IPS DF 4.7 (cell line): ENCODE results near the gene TMC2.
"Not testable (repeated sequence)": the region's sequence is repeated elsewhere in the genome, so short reads cannot be mapped to it uniquely, and the experiment has no call there.

Experiments used
- DNase-seq: peaks from one replicate; pipeline ENCODE4 v3.0.0-alpha.2; 2013; ENCODE audit warnings: low spot score; ENCODE audit errors: extremely low read depth

TMC2 gene

DNA sequence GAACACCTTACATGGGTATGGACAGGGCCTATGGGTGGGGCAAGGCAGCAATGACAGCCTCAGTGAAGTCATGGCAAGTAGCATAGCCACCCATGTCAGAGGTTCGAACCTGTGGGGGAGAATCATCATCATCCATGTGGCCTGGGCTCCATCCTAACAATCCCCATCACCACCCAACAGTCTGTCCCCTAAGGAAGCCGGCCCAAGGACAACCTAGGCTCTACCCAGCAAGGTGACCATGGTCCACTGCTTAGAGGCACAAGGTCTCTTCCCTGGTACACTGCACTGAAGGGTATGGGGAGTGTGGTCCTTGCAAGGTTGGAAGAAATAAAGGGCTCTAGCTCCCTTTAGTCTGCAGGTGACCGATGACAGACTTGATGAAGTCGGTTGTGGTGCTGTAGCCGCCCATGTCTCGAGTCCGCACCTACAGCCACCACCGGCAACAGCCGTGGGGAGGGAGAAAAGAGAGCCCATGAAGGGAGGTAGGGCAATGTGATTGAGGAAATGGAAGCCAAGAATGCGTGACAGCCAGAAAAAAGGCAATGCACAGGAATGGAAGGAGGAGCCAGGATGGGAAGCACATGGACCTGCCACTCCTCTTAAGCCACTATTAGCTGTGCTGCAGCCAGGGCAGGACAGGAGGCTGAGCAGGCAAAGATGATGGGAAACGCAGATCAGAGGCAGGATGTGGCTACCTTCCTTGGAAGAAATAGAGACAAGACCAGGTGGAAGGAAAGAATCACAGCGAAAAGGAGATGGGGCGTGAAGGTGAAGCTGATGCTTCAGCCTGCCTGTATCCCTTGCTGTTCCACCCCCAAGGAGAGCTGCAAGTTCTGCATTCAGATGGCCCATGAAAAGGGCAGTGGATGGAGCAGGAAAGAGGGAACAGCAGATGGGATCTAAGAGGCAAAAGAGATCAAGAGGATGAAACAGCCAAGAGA, 122.3 kb downstream of the TMC2 start:
- DNase-seq: no peak

DNA sequence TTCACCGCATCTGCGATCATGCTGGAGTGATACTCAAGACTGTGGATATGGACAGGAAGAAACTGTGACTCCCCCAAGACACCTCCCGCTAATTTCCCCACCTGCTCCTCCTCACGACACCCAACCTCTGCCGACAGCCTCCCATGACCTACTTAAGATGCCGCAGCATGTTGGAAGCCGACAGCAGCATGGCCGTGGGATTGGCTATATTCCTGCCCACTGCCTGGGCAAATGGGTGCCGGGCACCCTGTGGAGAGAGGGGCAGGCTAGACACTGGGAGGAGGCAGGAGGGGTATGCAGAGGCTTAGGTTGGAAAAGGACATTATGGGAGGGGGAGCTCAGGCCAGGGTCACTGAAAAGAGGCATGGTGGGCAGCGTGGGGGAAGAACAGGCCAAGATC, 123.2 kb downstream of the TMC2 start:
- no peak for DNase-seq

DNA sequence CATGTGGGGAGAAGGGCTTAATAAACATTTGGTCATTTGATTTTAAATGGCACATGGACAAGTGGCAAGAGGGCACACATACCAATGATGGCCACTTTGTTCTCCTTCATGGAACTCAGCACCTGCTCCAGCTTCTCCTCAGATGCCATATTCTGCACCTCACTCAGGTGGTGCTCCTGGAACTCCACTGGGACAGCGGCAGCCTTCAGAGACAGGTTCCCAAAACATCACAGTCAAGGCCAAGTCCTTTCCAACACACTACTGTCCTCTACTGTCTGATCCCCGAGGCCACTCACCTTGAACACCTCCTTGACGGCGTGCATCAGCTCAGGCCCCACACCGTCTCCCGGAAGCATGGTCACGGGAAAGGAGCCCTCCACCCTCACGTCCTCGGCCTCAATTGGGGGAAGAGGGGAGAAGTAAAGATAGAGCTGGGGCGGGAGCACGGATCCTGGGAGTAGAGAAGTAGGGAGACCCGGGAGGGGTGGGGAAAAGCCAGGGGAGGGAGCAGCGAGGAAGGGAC, 127.1 kb downstream of the TMC2 start:
- DNase-seq: no peak

DNA sequence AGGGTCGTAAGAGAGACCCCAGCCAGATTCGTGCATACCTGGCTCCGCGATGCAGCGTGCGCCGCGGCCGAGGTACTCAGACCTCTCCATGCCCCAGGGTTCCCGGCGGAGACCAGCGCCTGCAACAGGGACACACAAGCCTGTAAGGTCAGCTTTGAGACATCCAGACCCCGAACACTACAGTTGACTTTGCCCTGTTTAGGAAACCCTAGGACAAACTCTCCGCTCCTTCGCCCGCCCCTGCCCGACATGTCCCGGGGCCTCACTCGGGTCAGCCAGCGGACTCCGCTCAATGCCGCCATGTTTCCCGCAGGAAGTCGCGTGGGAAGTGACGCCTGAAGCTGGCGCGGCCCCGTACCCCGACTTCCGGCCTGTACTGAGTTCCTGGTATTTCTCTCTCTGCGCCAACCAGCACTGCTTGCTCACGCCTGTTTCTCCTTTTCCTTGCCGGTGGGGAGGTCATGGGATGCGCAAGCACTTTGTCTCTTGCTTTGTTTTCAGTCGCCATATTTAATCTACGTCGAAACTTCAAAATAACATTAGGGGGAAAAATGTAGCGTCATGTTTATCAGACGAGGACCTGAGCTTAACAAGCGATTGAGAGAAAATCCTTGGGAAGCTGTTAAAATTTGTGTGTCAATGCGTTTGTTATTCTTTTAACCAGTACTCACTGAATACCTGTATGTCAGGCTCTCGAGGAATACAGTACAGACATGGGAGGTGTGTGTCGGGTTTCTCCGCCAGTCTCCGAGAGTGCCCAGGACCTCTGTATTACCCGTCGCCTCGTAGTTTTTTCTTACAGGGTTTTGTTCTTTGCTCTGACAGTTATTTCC, 127.7 kb downstream of the TMC2 start, which contains the start of gene IDH3B:
TSS of gene IDH3B (minus strand) at position 330 of the 833 bp plus-strand sequence. CDS start at position 302, 28 bp downstream.
- no peak for DNase-seq

DNA sequence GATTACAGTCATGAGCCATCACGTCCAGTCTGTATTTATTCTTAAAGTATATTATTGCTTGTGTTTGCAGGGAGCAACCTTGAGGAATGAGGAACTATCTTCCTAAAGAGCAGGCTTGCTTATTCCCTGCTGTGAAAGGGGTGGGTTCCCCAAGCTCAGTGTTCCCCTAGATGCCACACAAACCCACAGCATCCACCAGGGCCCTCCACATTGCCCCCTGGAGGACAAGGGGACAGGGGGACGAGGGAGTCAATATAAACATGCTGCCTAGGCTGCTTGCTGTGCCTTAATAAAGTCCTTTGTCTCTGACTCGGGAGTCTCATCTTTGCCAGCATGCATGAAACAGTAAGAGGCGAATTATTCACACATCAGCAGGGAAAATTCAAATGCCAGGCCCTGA, 135.6 kb downstream of the TMC2 start:
- no peak for DNase-seq

DNA sequence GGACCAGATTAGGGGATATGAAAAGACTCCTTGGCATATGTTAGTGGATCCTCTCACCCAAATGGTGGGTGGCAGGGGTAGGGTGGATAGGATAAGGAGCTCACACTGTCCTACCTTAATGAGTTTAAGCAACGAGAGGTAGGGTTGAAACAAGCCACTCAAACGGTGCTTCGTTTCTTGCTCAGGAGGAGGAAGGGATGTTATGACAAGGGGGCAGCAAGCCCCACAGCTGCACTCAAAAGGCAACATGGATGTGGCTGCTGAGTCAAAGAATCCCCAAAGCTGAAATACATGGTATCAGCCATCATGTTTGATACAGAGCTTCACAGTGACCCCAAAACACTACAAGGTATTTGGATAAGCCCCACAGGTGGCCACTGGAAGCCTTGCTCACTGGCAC, 136.1 kb downstream of the TMC2 start:
- no peak for DNase-seq

DNA sequence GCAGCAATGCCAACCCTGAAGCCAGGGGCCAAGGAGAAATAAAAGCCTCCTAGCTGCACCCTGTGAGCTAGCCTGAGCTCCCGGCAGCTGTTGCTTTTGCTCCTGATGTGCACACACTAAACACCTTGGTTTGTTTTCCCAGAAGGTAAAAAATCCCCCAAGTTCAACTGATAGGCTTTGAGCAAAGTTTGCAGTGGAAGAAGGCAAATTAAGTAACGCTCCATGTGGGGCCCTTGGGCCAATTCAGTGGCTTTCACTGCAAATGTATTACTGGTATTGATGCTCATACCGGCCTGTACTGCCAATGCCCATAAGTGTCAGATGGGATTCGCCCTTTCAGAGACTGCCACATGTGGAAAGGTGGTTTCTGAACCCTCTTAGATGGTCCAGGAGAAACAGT, 137.1 kb downstream of the TMC2 start:
- no peak for DNase-seq

DNA sequence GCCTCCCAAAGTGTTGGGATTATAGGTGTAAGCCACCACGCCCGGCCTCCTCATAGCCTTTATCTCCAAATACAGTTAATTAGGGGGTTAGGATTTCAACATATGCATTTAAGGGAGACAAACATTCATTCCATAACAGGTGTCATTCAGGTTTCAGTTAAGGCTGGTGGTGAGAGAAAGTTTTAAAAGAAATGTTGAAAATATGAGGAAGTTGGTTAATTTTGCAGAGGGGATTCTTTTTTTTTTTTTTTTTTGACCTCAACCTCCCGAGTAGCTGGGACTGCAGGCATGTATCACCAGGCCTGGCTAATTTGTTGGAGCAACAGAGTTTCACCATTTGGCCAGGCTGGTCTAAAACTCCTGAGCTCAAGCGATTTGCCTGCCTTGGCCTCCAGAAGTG, 143.7 kb downstream of the TMC2 start:
- no peak for DNase-seq

DNA sequence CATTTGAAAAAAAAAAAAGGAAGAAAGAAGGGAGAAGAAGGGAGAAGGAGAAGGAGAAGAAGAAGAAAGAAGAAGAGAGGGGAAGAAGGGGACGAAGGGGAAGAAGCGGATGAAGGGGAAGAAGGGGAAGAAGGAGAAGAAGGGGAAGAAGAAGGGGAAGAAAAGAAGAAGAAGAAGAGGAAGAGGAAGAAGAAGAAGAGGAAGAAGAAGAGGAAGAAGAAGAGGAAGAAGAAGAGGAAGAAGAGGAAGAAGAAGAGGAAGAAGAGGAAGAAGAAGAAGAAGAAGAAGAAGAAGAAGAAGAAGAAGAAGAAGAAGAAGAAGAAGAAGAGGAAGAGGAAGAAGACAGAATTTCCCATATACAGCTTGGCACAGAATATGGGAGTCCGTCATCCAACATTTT, 145.7 kb downstream of the TMC2 start:
- DNase-seq: not testable (repeated sequence)

DNA sequence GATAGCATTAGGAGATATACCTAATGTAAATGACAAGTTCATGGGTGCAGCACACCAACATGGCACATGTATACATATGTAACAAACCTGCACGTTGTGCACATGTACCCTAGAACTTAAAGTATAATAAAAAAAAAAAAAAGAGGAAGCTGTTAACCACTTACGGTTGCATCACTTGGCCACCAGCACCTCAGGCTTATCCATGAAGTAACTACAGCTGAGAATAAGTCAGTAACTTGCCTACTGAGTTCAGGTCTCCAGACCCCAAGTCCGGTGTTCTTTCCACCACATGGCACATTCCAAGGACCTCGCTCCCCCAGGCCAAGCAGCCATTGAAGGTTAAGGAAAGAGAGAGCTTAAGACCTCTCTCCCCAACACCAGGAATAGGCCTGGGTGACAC, 148.4 kb downstream of the TMC2 start:
- DNase-seq: not testable (repeated sequence)

DNA sequence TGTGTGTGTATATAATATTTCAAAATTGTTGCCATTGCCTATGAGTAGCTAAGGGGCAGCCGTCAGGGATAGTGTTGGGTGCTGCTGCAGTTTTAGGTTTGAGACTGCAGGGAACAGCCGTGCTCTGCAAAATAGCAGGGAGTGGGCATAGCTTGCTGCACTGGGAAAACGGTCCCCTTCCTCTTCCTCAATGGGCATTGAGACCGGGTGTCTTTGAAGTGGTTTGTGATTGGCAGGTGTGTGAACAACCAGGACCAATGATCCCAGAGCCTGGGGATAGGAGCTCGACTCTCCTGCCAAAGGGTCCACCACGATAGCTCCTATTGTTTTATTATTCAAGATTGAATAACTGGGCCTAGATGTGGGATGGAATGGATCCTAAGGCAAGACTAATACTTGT, 151.1 kb downstream of the TMC2 start:
- DNase-seq: no peak

DNA sequence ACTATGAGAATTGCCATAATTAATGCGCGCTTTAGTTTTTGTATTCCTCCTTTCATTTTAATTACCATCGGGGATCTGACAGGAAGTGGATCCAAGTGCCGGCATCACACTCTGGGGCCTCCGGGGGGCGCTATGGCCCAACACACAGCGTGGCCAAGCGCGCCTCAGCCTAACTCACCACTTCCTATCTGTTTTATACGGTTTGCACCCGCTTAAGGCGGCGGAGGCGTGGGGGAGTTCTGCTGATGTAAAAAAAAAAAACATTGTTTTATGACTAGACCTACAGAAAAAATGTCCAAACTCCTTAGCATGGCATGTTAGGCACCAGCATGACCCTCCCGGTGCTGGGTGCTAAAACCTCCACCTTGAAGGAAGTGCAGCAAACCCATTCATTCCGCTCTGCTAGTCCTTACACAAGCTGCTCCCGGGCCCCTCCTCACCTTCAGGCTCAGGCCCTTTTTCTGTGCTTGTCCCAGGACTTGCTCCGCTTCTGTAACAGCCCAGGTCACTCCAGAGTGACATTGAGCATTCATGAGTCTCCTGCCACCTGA, 151.7 kb downstream of the TMC2 start:
- no peak for DNase-seq

DNA sequence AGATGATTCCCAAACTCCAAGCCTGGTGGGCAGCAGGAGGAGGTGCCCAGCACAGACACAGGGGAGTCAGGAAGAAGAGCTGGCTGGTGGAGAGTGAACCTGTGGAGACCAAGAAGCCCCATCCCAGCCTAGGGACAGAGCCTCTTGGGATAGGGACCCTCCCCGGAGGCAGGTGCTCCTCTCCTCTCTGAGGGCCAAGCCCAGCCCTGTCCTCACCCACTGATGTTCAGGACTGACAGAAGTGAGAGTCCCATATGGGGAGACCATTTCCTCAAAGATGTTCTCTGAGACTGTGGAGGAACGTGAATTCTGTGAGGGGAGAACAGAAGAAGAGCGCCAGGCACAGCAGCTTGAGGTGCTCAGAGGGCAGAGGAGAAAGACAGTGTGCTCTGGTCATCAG, 153.8 kb downstream of the TMC2 start:
- no peak for DNase-seq

DNA sequence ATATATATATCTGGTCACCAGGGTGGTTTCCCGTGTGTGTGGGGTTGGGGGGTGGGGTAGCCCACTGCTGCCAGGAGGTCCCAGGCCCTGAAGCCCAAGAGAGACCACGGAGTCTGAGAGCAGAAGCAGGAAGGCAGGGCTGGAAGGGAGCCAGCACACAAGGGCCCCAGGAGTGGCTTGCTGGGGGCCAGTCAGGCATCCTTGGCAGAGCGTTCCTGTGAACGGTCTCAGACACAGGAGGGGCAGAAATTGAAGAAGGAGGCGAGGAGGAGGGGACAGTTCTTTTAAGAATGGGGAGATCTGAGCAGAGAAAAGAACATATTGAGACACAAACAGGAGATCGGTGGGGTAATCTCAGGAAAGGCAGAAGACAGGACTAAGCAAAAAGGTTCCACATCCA, 154.3 kb downstream of the TMC2 start:
- no peak for DNase-seq

DNA sequence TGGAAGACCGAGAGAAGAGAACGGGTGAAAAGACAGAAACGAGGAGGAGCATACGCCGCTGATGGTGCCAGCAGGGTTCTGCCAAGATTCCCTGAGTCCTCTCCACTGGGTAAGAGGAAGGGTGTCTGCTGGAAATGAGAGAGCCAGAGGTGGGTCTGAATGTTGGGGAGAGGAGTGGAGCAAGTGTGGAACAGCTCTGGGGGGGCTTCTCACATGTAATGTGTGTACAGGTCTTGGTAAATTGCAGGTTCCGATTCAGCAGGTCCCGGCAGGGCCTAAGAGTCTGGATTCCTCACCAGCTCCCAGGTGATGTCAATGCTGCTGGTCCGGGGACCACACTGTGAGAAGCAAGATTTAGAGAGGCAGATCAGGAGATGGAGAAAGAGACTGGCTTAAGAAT, 154.8 kb downstream of the TMC2 start:
- no peak for DNase-seq
